HG03139 (cell line): ENCODE measurements around the gene CCNL2.
"Not testable (repeated sequence)": the region's sequence is repeated elsewhere in the genome, so short reads cannot be mapped to it uniquely, and the experiment has no call there.

Experiments
- ATAC-seq: cut with Tn5 transposase; IDR thresholded peaks from one replicate; pipeline ENCODE4 v1.9.1; 2021; ENCODE audit not compliant: unreplicated experiment

The CCNL2 gene

GRCh38 chr1:1400576-1401456 lies 1.7 kb upstream of the CCNL2 start:
- ATAC-seq, result no peak

DNA sequence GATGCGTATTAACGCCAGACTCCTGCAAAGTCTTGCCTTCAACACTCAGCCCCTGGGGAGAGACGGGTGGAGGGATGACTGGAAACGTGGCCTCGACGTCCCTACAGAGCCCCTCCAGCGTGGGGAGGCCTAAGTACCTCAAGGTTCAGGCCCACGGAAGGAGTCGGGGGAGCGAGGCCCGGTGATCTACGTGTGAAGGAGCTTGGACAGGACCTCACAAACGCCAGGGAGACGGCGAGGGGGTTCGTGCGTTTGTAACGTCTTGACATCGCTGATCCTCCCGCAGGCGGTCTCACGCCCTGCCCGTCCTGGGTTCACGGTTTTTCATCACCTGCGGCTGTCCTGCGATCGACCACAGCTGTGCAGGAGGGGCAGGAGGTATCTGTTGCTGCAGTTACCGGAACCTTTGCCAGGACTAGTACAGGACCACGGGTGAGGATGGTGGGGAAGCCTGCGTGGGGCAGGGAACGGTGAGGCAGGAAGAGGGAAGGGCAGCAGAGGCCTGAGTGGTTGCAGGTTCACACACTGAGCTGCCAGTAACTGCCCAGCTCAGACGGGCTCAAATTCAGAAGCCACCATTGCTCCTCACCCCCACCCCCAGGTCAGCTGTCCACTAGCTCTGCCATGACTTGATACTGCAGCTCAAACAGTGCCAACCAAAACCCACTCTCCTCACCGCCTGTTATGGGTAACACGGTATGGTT lies 889 bp upstream of the CCNL2 start:
- ATAC-seq, result no peak

GRCh38 chr1:1398677-1399186 lies 403 bp downstream of the CCNL2 start:
- ATAC-seq, result peak; percentile 5

DNA sequence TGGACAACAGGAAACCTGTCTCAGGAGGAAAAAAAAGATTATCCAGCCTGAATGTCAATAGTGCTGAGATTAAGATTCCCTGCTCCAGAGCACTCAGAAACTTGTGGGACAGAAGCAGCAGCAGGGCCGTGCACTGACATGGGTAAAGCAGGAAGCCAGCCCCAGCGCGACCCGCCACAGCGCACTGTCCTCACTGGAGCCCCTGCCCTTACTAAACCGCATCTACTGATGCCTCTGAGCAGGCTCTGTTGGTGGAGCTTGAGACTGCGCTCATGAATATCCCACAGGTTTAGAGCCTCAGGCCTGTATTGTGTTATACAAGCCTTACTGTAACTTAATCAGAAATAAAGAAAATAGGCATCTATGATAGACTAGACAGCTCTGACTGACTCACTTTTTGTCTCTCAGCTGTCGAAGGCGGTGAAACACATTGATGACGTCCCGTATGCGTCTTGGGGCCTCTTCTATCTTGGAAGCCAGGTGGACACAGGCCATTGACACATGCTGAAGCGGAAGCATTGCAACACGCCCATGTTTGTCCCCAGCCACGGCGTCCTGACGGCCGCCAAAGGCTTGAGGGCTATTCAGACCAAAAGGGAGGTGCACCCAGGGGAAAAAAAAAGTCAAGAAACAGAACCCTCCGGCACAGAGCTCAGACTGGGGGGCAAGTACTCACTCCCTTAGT lies 1.2 kb downstream of the CCNL2 start:
- no peak for ATAC-seq

- no peak for ATAC-seq
Observed at GRCh38 chr1:1395166-1395565, 4.0 kb downstream of the CCNL2 start.

GRCh38 chr1:1394116-1394515 lies 5.0 kb downstream of the CCNL2 start:
- no peak for ATAC-seq

GRCh38 chr1:1393428-1393827 lies 5.7 kb downstream of the CCNL2 start:
- ATAC-seq, result no peak

GRCh38 chr1:1393014-1393413 lies 6.1 kb downstream of the CCNL2 start:
- no peak for ATAC-seq

DNA sequence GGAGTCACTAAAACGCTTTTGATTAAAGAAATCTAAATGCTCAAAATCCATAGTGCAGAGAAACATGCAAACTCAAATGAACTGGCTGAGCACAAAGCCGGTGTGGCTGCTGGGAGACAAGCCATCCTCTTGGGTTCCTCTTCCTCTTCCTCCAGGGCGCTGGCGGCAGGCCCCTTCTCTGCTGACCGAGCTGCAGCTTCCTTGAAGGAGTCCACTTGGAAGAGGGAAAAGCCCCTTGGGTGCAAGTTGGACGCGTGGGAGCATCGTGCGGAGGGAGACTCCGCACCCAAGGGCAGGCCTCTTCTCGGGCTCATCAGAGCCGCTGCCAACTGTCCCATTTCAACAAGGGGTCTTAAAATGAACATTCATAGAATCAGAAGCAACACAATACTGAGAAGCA lies 7.9 kb downstream of the CCNL2 start:
- no peak for ATAC-seq

DNA sequence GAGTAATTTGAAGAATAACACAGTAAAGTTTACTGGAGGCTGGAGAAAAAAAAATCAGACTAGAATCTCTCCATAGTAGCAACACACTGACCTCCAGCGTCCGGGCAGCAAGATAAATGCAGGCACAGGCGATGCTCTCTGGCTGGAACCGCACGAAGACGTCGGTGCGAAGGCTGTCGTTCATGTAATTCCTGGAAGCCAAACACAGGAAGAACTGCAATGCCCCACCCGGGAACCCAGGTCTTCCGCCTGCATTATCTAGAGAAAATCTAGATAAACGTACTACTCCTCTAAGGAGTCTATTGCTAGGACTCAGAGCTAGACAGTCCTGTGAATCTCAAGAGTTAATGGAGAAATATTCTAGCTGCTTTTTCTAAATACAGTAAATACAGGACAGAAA lies 8.5 kb downstream of the CCNL2 start:
- ATAC-seq, result no peak

DNA sequence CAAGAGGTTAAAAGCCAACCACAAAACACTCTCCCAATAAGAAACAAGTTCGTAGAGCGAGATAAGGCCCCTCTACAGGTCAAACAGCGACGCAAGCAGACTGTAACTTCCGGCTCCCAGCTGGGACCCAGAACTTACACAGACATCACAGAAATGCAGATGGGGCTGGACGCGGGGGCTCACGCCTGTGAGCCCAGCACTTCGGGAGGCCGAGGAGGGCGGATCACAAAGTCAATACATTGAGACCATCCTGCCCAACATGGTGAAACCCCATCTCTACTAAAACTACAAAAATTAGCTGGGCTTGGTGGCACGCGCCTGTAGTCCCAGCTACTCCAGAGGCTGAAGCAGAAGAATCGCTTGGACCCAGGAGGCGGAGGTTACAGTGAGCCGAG lies 11.1 kb downstream of the CCNL2 start:
- ATAC-seq, result no peak

DNA sequence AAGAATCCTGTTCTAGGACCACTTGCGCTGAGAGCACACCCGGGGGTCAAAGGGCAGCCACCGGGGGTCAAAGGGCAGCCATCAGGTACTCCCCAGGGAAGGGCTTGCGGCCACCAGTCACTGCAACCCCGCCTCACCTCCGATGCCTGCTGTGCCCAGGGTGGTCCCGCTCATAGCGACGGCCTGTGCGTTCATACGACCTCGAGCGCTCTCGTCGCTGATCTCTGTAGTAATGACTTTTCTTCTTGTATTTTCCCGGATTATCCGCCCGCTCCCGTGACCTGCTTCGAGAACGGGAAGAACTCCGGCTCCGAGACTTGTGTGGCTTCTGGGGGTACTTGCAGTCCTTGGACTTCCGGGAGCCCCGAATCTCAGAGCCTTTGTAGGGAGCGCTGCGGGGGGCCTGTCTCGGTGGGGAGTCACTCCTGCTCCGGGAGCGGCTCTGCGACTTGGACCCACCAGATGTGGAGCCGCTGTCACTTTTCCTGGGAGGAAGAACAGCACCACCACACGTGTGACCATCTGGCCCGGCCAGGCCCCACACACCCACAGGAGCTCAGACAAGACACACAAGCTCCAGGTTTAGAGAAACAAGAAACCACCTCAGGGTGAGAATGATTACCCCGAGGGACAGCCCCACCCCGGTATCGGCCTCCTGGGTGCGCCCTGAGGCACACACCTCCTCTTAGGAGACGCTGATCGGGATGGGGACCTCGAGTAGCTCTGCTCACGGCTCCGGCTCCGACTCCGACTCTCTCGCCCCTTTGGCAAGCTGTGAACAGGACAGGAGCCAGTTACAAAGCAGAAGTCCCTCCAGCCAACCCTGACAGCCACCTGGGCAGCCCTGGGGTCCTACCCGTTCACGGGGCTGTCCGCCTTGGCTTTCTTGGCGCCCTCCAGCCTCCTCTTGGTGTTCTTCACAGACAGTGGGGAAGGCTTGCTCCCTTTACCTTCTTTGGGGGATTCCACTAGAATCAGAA lies 11.7 kb downstream of the CCNL2 start:
- ATAC-seq, result no peak

- ATAC-seq, result no peak
Observed at GRCh38 chr1:1385931-1386330, 13.2 kb downstream of the CCNL2 start.

GRCh38 chr1:1385339-1385738 lies 13.8 kb downstream of the CCNL2 start:
- ATAC-seq, result not testable (repeated sequence)

DNA sequence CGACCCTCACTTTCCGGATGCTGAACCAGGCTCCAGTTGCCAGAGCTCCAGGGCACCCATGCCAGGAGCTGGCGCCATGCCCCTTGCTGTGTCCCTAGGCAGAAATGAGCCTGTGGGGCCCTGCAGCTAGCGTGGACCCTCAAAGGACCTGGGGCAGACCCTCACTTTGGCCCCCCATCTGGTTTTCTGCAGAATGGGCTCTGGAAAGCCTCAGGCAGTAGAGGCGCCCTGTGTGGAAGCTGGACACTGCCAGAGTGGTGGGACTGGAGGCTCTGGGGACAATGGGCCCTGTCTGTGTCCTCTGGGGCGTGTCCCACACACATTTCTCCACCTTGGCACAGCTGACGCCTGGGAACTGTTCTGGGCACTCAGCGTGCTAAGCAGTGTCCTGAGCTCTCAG lies 17.8 kb downstream of the CCNL2 start:
- no peak for ATAC-seq

DNA sequence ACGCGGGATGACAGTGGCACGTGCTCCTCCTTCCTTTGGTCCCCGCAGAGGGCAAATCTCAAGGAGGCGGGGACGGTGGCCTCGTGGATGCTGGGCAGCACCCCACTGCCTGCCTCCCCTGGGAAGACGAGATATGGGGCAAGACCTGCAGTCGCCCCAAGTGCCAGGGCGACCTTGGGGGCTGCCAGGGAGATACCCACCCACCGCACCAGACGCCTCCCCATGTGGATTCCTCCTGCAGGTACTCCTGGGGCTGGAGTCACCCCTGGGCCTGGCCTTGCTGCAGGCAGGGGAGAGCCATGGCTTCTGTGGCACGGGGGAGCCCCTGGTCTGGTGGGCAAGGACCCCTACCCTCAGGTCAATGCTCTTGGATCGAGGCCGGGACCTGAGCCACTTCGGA lies 18.3 kb downstream of the CCNL2 start:
- no peak for ATAC-seq

DNA sequence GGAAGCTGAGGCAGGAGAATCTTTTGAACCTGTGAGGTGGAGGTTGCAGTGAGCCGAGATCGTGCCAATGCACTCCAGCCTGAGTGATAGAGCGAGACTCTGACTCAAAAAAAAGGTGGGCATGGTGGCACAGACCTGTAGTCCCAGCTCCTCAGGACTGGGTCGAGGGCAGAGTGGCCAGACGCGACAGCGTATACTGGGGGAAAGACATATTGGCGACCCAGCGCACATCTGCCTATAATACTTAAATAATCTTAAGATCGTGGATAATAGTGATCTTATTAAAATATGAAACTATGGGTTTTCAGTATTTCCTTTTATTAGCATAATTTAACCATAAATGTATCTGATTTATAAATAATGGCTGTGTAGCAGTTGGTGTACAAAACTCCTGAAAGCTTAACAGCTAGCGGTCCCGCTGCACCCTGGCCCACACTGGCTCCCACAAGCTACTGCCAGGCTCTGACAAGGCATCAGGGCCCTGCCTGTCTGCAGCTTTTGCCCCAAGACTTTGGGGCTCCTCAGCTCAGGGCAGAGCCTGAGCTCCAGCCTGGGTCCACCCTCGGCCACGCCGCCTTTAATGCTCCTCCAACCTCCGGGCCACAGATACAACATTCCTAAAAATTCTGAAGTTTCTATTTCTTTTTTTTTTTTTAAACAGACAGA lies 21.5 kb downstream of the CCNL2 start:
- ATAC-seq, result no peak

- no peak for ATAC-seq
Observed at GRCh38 chr1:1376551-1377226, 22.4 kb downstream of the CCNL2 start.

DNA sequence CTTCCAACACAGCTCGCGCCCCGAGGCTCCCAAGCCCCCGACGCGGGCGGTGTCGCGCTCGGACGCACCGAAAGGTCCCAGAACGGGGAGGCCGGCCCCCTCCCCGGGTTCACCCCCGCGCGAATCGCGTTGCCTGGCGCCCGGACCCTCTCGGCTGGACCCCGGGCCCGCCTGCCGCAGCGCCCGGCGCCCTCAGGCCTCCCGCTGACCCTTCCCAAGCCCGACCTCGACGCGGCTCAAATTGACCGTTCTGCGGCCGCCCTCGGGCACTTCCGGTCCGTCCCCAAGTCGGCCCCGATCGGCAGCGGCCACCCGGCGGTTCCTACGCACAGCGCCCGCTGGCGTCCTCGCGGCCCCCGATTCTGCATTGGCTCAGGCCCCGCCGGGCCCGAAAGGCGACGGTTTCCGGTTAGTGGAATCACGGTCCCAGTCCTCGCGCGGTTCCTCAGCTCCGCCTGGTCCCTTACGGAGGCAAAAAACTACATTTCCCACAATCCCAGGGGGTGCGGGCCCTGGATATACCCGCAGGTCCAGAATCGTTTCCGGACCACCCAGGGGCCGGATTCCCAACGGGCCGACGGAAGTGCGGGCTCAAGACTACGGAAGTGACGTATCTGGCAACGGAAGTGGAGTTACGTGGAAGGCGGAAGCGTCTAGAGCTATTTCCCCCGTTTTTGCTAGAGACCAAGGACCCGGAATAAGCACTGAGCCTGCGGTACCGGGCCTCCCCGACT lies 24.0 kb downstream of the CCNL2 start, which contains the start of gene AURKAIP1:
AURKAIP1 (minus strand) TSS at position 279 of the 734 bp plus-strand sequence. CDS start 451 bp downstream, outside the sequence.
- ATAC-seq, result peak; percentile 80
